Gastroesophageal sphincter (tissue), 4 donors: ENCODE data around the gene TMCC3. TPM values are rescaled to one million over a fixed set of nuclear protein-coding genes. Genes with fewer than 3 reads are reported as not detected.

Source experiments
- ATAC-seq: fragments of 150-250 bp; one replicate; pipeline ENCODE4 v1.9.1; 2016; ENCODE audit warnings: mild to moderate bottlenecking, moderate library complexity
- H3K27ac ChIP-seq, 4 donors: fragments of 200-600 bp; sonication (generic) in 3 of 4; 1 replicate in 3 of 4; 2 replicates in 1 of 4; pipeline ENCODE4 v1.5.1; 2016 to 2019
- H3K27me3 ChIP-seq: fragments of 200-600 bp; sonication (generic); one replicate; pipeline ENCODE4 v1.5.1; 2019
- H3K36me3 ChIP-seq, 2 donors: fragments of 200-600 bp; sonication (generic); one replicate each; pipeline ENCODE4 v1.5.1; 2019; ENCODE audit warnings: control low read depth in 1 of 2
- H3K4me1 ChIP-seq, 3 donors: fragments of 200-600 bp; sonication (generic); 1 replicate in 2 of 3; 2 replicates in 1 of 3; pipeline ENCODE4 v1.5.1; 2016 to 2019; ENCODE audit warnings: control low read depth in 2 of 3
- H3K4me3 ChIP-seq, 2 donors: fragments of 200-600 bp; sonication (generic); one replicate each; pipeline ENCODE4 v1.5.1; 2019; ENCODE audit warnings: mild to moderate bottlenecking in 1 of 2, moderate library complexity in 1 of 2
- H3K9me3 ChIP-seq, 3 donors: fragments of 200-600 bp; sonication (generic); one replicate each; pipeline ENCODE4 v1.5.1; 2017 to 2019; ENCODE audit warnings: control low read depth in 2 of 3
- CTCF ChIP-seq, 4 experiments: fragments of 200-600 bp in 2 of 4; fragments of 450-650 bp in 2 of 4; sonication (generic) in 1 of 4; IDR thresholded peaks; one replicate each; pipeline ENCODE4 v1.5.1; 2017 to 2019; ENCODE audit warnings: antibody characterized with exemption in 4 of 4, mild to moderate bottlenecking in 2 of 4, moderate library complexity in 2 of 4
- EP300 ChIP-seq: sonication (generic); formaldehyde crosslinking; IDR thresholded peaks from one replicate; pipeline ENCODE4 v1.6.1; 2017; ENCODE audit warnings: antibody characterized with exemption, mild to moderate bottlenecking
- POLR2A ChIP-seq, 2 donors: fragments of 450-650 bp; IDR thresholded peaks; one replicate each; pipeline ENCODE4 v1.6.1; 2017; ENCODE audit warnings: antibody characterized with exemption in 2 of 2, mild to moderate bottlenecking in 2 of 2, moderate library complexity in 1 of 2
- POLR2AphosphoS5 ChIP-seq: sonication (generic); formaldehyde crosslinking; IDR thresholded peaks from one replicate; pipeline ENCODE4 v1.6.1; 2017; ENCODE audit warnings: antibody characterized with exemption
- WGBS, 2 donors: methylation state at CpG; one replicate each; pipeline ENCODE4 v1.1.5; 2018; ENCODE audit warnings: low coverage in 1 of 2; 5-methylcytosine and 5-hydroxymethylcytosine counted together
- total RNA-seq, 4 donors: library from RNA; depleted of rRNA; stranded (reverse); fragments of >200 nt; gene quantifications; one replicate each; pipeline ENCODE4 v1.1.0, GENCODE V29; 2016

The TMCC3 gene
- total RNA-seq, 4 donors from 2014 or later = 9.2 to 24.7 (median 20.2) TPM

DNA sequence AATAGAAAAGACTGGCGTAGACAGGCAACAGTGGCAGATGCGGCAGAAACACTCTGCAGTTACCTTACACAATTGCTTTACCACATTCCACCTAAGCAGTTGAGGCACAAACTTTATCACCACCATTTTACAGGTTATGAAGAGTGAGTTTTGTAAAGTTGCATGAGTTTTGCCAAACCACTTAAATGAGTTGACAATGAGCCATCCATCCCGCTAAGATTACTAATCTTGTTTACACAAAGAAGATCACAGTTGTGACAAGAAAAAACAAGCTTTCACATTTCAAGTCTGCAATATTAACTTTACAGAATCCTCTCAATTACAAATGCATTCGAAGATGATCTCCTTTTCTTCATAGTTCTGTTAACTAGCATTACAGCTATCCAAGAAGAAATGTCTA, 1.8 kb downstream of the TMCC3 start:
- WGBS, 2 donors = 64 to 75% methylated on average over 4 of the region's 4 CpGs
- Histone ChIP-seq H3K4me3 (peak overlapping the region in 1 of 2 donors; percentile 89), H3K27me3 (no peaks in the 10 kb centered on the region), H3K9me3 (no peaks in the 10 kb centered on the region), H3K36me3 (peaks cover 0 to 8% of the 10 kb centered on the region in 2 donors), H3K4me1 (peaks cover 0 to 54% (median 0%) of the 10 kb centered on the region in 3 donors), H3K27ac (no peak overlapping the region)
- TF ChIP-seq POLR2AphosphoS5 = no peak
- no peak for TF ChIP-seq EP300
- no peak for ATAC-seq

GRCh38 chr12:94644141-94644979, 6.0 kb downstream of the TMCC3 start:
- Histone ChIP-seq H3K4me3 (no peak overlapping the region), H3K27ac (peak overlapping the region in 3 of 4 donors; percentile 23 to 39 (median 29)), H3K27me3 (no peaks in the 10 kb centered on the region), H3K4me1 (peaks cover 0 to 44% (median 0%) of the 10 kb centered on the region in 3 donors), H3K9me3 (no peaks in the 10 kb centered on the region), H3K36me3 (peaks cover 0 to 8% of the 10 kb centered on the region in 2 donors)
- TF ChIP-seq POLR2A (IDR thresholded peaks at IDR 0.05) (no peak), POLR2AphosphoS5 (no peak), EP300 (no peak)
- peak; percentile 42 for ATAC-seq
- 57 to 79% methylated on average over 11 to 14 of the region's 14 CpGs for WGBS, 2 donors

DNA sequence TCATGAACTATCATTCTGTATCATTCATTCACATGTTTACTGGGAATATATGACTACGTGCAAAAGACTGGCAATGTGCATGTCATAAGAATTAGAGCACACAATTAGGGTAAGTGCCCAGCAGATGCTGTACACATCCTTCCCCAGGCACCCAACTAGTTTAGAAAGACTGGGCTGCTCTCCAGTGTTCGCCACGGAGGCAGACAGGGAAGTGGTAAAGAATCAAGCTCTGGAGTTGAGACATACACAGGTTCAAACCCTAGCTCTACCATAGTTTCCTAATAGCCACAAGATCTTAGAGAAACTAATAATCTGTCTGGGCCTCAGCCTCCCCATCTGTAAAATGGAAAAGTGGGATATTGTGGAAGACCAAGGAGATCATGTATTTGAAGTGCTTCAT, 6.8 kb downstream of the TMCC3 start:
- H3K36me3 ChIP-seq = peaks cover 0 to 8% of the 10 kb centered on the region in 2 donors
- TF ChIP-seq POLR2AphosphoS5 = no peak
- TF ChIP-seq EP300 = no peak
- TF ChIP-seq POLR2A (IDR thresholded peaks at IDR 0.05) = no peak
- no peak for TF ChIP-seq CTCF (IDR thresholded peaks at IDR 0.05)
- peak overlapping the region in 2 of 4 donors; percentile 23 to 39 for H3K27ac ChIP-seq
- H3K4me1 ChIP-seq = peaks cover 0 to 36% (median 0%) of the 10 kb centered on the region in 3 donors
- ATAC-seq = peak; percentile 36
- 100% methylated on average over 1 of the region's 3 CpGs for WGBS, 2 donors
- no peaks in the 10 kb centered on the region for H3K9me3 ChIP-seq
- H3K27me3 ChIP-seq = no peaks in the 10 kb centered on the region
- H3K4me3 ChIP-seq = no peak overlapping the region

DNA sequence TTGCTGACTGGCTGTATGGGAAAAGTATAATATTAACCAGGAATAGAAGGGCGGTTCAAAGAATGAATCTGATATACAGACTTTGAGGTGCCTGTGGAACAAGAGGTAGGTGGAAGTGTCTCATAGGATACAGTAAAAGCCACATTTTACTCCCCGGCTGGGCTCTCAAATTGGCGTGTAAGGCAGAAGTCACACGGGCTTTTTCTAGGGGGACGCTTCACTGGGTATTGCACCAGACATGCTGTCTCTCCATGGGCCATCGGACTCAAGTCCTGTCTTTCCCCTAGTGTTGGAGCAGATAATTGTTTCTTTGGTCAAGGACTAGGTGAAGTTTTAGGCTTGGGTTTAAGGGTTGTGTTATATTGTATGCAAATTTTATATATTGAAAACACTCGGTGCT, 9.1 kb downstream of the TMCC3 start:
- H3K27me3 ChIP-seq = no peaks in the 10 kb centered on the region
- H3K27ac ChIP-seq = no peak overlapping the region
- WGBS, 2 donors = 95 to 97% methylated on average over 6 to 7 of the region's 7 CpGs
- TF ChIP-seq CTCF (IDR thresholded peaks at IDR 0.05) (no peak), EP300 (no peak), POLR2AphosphoS5 (no peak), POLR2A (IDR thresholded peaks at IDR 0.05) (no peak)
- peaks cover 0 to 16% (median 0%) of the 10 kb centered on the region in 3 donors for H3K4me1 ChIP-seq
- no peak for ATAC-seq
- peaks cover 0 to 8% of the 10 kb centered on the region in 2 donors for H3K36me3 ChIP-seq
- H3K4me3 ChIP-seq = no peak overlapping the region
- H3K9me3 ChIP-seq = no peaks in the 10 kb centered on the region

GRCh38 chr12:94640134-94640928, 10.0 kb downstream of the TMCC3 start:
- TF ChIP-seq CTCF (IDR thresholded peaks at IDR 0.05) = no peak
- TF ChIP-seq POLR2AphosphoS5 = no peak
- TF ChIP-seq POLR2A (IDR thresholded peaks at IDR 0.05) = no peak
- TF ChIP-seq EP300 = no peak
- Histone ChIP-seq H3K36me3 (peaks cover 0 to 8% of the 10 kb centered on the region in 2 donors), H3K27me3 (no peaks in the 10 kb centered on the region), H3K27ac (no peak overlapping the region), H3K4me3 (no peak overlapping the region), H3K4me1 (peaks cover 0 to 16% (median 0%) of the 10 kb centered on the region in 3 donors), H3K9me3 (no peaks in the 10 kb centered on the region)
- peak; percentile 45 for ATAC-seq
- 88 to 98% methylated on average over 6 to 10 of the region's 10 CpGs for WGBS, 2 donors
